Kidney glomerular epithelial cell (primary cell): Measurements from ENCODE around the gene VAMP8.

ENCODE experiments used
- DNase-seq: peaks from one replicate; lab custom pipeline; 2025; lab: John Stamatoyannopoulos, UW

Gene VAMP8

GRCh38 chr2:85619617-85620016 is 42.2 kb downstream of the VAMP8 start:
- no peak for DNase-seq

GRCh38 chr2:85621338-85621737 is 44.0 kb downstream of the VAMP8 start:
- no peak for DNase-seq

GRCh38 chr2:85623991-85624390 is 46.6 kb downstream of the VAMP8 start:
- no peak for DNase-seq

- no peak for DNase-seq
These were observed 51.3 kb downstream of the VAMP8 start for GRCh38 chr2:85628658-85629057.

GRCh38 chr2:85631316-85631715 is 53.9 kb downstream of the VAMP8 start:
- DNase-seq, result no peak
